HCT116 (cell line): ENCODE measurements around the gene AP3D1. TPM values are rescaled to one million over a fixed set of nuclear protein-coding genes. Genes with fewer than 3 reads are reported as not detected.

Experiments
- ATAC-seq: fragments of 200-7000 bp; cut with Tn5 transposase; 2 replicates; pipeline ENCODE4 v1.9.1; 2020; ENCODE audit warnings: mild to moderate bottlenecking, moderate library complexity
- BruUV-seq: library from RNA; stranded (reverse); fragments of 400-500 nt; replicated peaks from 2 replicates; lab custom pipeline; 2021; lab: Mats Ljungman, UMichigan
- CTCF ChIA-PET: fragments of 300-600 bp; sonication (Branson Sonifier 250); formaldehyde crosslinking; loops from one replicate; lab custom pipeline; 2021; ENCODE audit warnings: antibody characterized with exemption; lab: Charles Lee
- POLR2A ChIA-PET: fragments of 300-600, 350-600 bp; sonication (Branson Sonifier 250); formaldehyde crosslinking; loops from one replicate; lab custom pipeline; 2021; ENCODE audit warnings: antibody characterized with exemption; lab: Charles Lee
- RAD21 ChIA-PET, 2 experiments: fragments of 300-600 bp; sonication (Branson Sonifier 250); formaldehyde crosslinking; loops; one replicate each; lab custom pipeline; 2023; ENCODE audit warnings: low total read pairs in 2 of 2; ENCODE audit not compliant: uncharacterized antibody in 2 of 2, unreplicated experiment in 2 of 2, low non-redundant PET in 1 of 2; lab: Charles Lee
- DNase-seq: peaks from one replicate; pipeline ENCODE4 v3.0.0-alpha.2; 2010; ENCODE audit warnings: low read depth, low spot score
- H2AFZ ChIP-seq: fragments of 200-600 bp; shearing (Covaris generic), sonication (generic); 2 replicates; pipeline ENCODE4 v1.6.1; 2017; ENCODE audit warnings: low read depth, mixed run types, mixed read lengths, antibody characterized with exemption, low read length; ENCODE audit not compliant: poor library complexity, severe bottlenecking
- H3K27ac ChIP-seq: 2 replicates; pipeline ENCODE4 v1.5.1; 2012; ENCODE audit warnings: low read depth, low read length
- H3K27me3 ChIP-seq: fragments of 200-600 bp; sonication (generic); 2 replicates; pipeline ENCODE4 v1.6.1; 2016; ENCODE audit warnings: mixed run types, low read length, mixed read lengths; ENCODE audit not compliant: insufficient read depth
- H3K36me3 ChIP-seq, 2 experiments: fragments of 200-500 bp in 1 of 2; fragments of 200-600 bp in 1 of 2; sonication (Bioruptor generic) in 1 of 2; sonication (generic) in 1 of 2; 2 replicates each; pipeline versions ENCODE4 v1.5.1 to v1.6.1; 2014 to 2016; ENCODE audit warnings: low read length in 2 of 2, inconsistent platforms in 1 of 2, mixed read lengths in 1 of 2, mixed run types in 1 of 2; ENCODE audit not compliant: insufficient read depth in 2 of 2, control insufficient read depth in 1 of 2
- H3K4me1 ChIP-seq, 2 experiments: fragments of 200-600 bp in 1 of 2; sonication (generic) in 1 of 2; 2 replicates each; pipeline versions ENCODE4 v1.5.1 to v1.6.1; 2012 to 2017; ENCODE audit warnings: low read length in 2 of 2, inconsistent platforms in 1 of 2, mild to moderate bottlenecking in 1 of 2, mixed read lengths in 1 of 2, mixed run types in 1 of 2, moderate library complexity in 1 of 2; ENCODE audit not compliant: insufficient read depth in 2 of 2, control insufficient read depth in 1 of 2
- H3K4me2 ChIP-seq: fragments of 200-600 bp; sonication (generic); 2 replicates; pipeline ENCODE4 v1.6.1; 2017; ENCODE audit warnings: mixed run types, low read length, mixed read lengths
- H3K4me3 ChIP-seq, 2 experiments: fragments of 200-600 bp in 1 of 2; sonication (generic) in 1 of 2; replicated peaks in 1 of 2; 2 replicates each; pipeline ENCODE4 v1.5.1; 2011 to 2016; ENCODE audit warnings: low read length in 2 of 2, control low read depth in 1 of 2, low read depth in 1 of 2, mild to moderate bottlenecking in 1 of 2, mixed read lengths in 1 of 2, mixed run types in 1 of 2
- H3K79me2 ChIP-seq: fragments of 200-600 bp; sonication (generic); 2 replicates; pipeline ENCODE4 v1.6.1; 2017; ENCODE audit warnings: mild to moderate bottlenecking, mixed run types, low read length, moderate library complexity, mixed read lengths; ENCODE audit not compliant: insufficient read depth
- H3K9ac ChIP-seq: fragments of 200-600 bp; sonication (generic); 2 replicates; pipeline ENCODE4 v1.6.1; 2016; ENCODE audit warnings: low read length, mixed read lengths
- H3K9me2 ChIP-seq: fragments of 200-600 bp; sonication (generic), shearing (Covaris generic); 2 replicates; pipeline ENCODE4 v1.6.1; 2017; ENCODE audit warnings: mixed run types, mild to moderate bottlenecking, moderate library complexity; ENCODE audit not compliant: insufficient read depth
- H3K9me3 ChIP-seq, 2 experiments: fragments of 200-500 bp in 1 of 2; fragments of 200-600 bp in 1 of 2; sonication (Bioruptor generic) in 1 of 2; sonication (generic) in 1 of 2; 2 replicates each; pipeline ENCODE4 v1.6.1; 2014 to 2017; ENCODE audit warnings: low read length in 2 of 2, mixed read lengths in 2 of 2, inconsistent platforms in 1 of 2, low read depth in 1 of 2, mild to moderate bottlenecking in 1 of 2, mixed run types in 1 of 2, moderate library complexity in 1 of 2; ENCODE audit not compliant: control insufficient read depth in 1 of 2, insufficient read depth in 1 of 2
- H4K20me1 ChIP-seq: fragments of 200-600 bp; sonication (generic), shearing (Covaris generic); 2 replicates; pipeline ENCODE4 v1.6.1; 2017; ENCODE audit warnings: mixed run types, mild to moderate bottlenecking, moderate library complexity; ENCODE audit not compliant: insufficient read depth
- EZH2phosphoT487 ChIP-seq: fragments of 200-600 bp; IDR thresholded peaks from 2 replicates; pipeline ENCODE4 v1.6.1; 2018; ENCODE audit warnings: antibody characterized with exemption, borderline replicate concordance
- JUND ChIP-seq: IDR thresholded peaks from 2 replicates; pipeline ENCODE4 v1.6.1; 2012
- YY1 ChIP-seq: IDR thresholded peaks from 2 replicates; pipeline ENCODE4 v1.6.1; 2011; ENCODE audit warnings: low read length, low read depth, moderate library complexity, mild to moderate bottlenecking; ENCODE audit not compliant: insufficient replicate concordance; ENCODE audit errors: extremely low read depth
- ZNF274 ChIP-seq: fragments of 200-500 bp; sonication (Bioruptor generic); IDR thresholded peaks from 2 replicates; pipeline ENCODE4 v1.6.1; 2014; ENCODE audit warnings: mild to moderate bottlenecking, low read depth, low read length, inconsistent platforms
- intact Hi-C: fragments of 100-400 bp; cut with micrococcal nuclease; formaldehyde crosslinking; loops from 2 replicates; pipeline ENCODE4 v1.10.0; 2022
- total RNA-seq: library from RNA; stranded (reverse); gene quantifications from one replicate; pipeline ENCODE4 v1.2.1, GENCODE V29; 2021; ENCODE audit not compliant: unreplicated experiment
- TF ChIP-seq, protein P1 (sequence below), 3 experiments: fragments of 200-600 bp in 1 of 3; sonication (generic) in 1 of 3; IDR thresholded peaks in 2 of 3; conservative IDR thresholded peaks in 1 of 3; 2 replicates each; pipeline ENCODE4 v1.5.1; 2012 to 2017; ENCODE audit warnings: low read depth in 2 of 3, low read length in 2 of 3, antibody characterized with exemption in 1 of 3, borderline replicate concordance in 1 of 3, control low read depth in 1 of 3, mild to moderate bottlenecking in 1 of 3, mixed read lengths in 1 of 3, mixed run types in 1 of 3, moderate library complexity in 1 of 3; ENCODE audit not compliant: insufficient read depth in 1 of 3

The AP3D1 gene
- total RNA-seq, 1 experiment from 2014 or later: 137 TPM

DNA sequence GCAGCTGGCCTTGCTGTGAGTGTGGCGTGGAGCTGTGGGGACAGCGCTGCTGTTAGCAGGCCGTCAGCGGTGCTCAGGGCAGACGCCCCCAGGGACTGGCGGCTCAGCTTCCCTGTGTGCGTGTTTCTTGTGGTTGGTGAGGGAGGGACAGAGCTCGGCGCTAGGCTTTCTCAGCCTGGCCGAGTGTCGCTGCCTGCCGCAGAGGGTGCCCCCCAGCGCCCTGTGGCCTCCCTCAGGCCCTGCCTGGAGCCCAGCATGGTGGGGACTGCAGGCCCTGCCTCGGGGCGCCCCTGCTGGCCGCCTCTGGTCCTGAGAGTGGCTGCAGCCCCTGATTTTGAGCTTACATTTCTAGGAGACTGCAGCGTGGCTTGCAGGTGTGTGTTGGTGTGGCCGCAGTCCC, 47.8 kb upstream of the AP3D1 start:
- Histone ChIP-seq H3K9me2 (no peaks in the 10 kb centered on the region), H3K27ac (no peak overlapping the region), H3K9ac (no peak overlapping the region), H4K20me1 (no peaks in the 10 kb centered on the region), H3K36me3 (peaks cover 12 to 19% of the 10 kb centered on the region in 2 experiments; a peak in 3 of 4 replicates), H3K27me3 (no peaks in the 10 kb centered on the region), H2AFZ (no peak overlapping the region), H3K4me1 (no peaks in the 10 kb centered on the region), H3K4me2 (no peak overlapping the region), H3K4me3 (no peak overlapping the region), H3K79me2 (peaks cover 62% of the 10 kb centered on the region), H3K9me3 (no peaks in the 10 kb centered on the region)
- RAD21 ChIA-PET: no interaction called here
- DNase-seq (no peak), ATAC-seq (peak; percentile 63)
- POLR2A ChIA-PET: no interaction called here
- TF ChIP-seq, protein P1, sequence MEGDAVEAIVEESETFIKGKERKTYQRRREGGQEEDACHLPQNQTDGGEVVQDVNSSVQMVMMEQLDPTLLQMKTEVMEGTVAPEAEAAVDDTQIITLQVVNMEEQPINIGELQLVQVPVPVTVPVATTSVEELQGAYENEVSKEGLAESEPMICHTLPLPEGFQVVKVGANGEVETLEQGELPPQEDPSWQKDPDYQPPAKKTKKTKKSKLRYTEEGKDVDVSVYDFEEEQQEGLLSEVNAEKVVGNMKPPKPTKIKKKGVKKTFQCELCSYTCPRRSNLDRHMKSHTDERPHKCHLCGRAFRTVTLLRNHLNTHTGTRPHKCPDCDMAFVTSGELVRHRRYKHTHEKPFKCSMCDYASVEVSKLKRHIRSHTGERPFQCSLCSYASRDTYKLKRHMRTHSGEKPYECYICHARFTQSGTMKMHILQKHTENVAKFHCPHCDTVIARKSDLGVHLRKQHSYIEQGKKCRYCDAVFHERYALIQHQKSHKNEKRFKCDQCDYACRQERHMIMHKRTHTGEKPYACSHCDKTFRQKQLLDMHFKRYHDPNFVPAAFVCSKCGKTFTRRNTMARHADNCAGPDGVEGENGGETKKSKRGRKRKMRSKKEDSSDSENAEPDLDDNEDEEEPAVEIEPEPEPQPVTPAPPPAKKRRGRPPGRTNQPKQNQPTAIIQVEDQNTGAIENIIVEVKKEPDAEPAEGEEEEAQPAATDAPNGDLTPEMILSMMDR (IDR thresholded peaks at IDR 0.05 in 2 of 3, conservative IDR thresholded peaks at IDR 0.05 in 1 of 3; ENCODE audit: borderline replicate concordance in 1 of 3, insufficient read depth in 1 of 3, low read depth in 2 of 3, low read length in 2 of 3): peak in 2 of 3 experiments; percentile 36 to 38; a peak in 4 of 6 replicates
- no peak for TF ChIP-seq JUND
- intact Hi-C loops: no loop called here
- CTCF ChIA-PET: interaction anchor here (1.0 kb wide), 1 partner anchor 44 kb away, joined by 4 read pairs; no protein-coding TSS in a partner anchor
- BruUV-seq: no TSS peak

DNA sequence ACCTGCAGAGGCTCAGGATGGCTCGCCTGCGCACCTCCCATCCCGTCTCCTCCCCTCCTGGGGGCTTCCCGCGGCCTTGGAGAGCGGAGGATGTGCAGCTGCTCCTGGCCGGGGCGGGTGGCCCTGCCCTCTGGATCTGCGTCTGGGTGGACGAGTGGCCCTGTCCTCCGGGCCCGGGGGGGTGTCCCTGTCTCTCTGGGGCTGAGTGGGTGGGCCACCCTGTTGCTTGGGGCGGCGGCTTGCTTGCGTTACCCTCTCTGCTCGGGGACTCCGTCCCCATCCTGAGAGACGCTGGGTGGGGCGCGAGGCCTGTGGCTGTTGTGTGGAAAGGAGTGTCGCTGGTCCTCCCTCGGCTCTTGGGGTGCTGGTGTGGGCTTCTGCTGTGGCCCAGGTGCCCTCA, 47.0 kb upstream of the AP3D1 start:
- H2AFZ ChIP-seq: no peak overlapping the region
- DNase-seq (no peak), ATAC-seq (no peak)
- POLR2A ChIA-PET: no interaction called here
- no peaks in the 10 kb centered on the region for H4K20me1 ChIP-seq
- no peaks in the 10 kb centered on the region for H3K4me1 ChIP-seq
- H3K9ac ChIP-seq: no peak overlapping the region
- no peak overlapping the region for H3K27ac ChIP-seq
- no peaks in the 10 kb centered on the region for H3K9me3 ChIP-seq
- no peaks in the 10 kb centered on the region for H3K27me3 ChIP-seq
- no peak overlapping the region for H3K4me2 ChIP-seq
- H3K4me3 ChIP-seq: no peak overlapping the region
- CTCF ChIA-PET: no interaction called here
- RAD21 ChIA-PET: no interaction called here
- peaks cover 62% of the 10 kb centered on the region for H3K79me2 ChIP-seq
- intact Hi-C loops: no loop called here
- TF ChIP-seq YY1: no peak
- no peak for TF ChIP-seq ZNF274
- no peak for TF ChIP-seq EZH2phosphoT487
- BruUV-seq: no TSS peak
- no peaks in the 10 kb centered on the region for H3K9me2 ChIP-seq
- peaks cover 11 to 16% of the 10 kb centered on the region in 2 experiments; a peak in 3 of 4 replicates for H3K36me3 ChIP-seq
